HG03159 (cell line): ENCODE measurements around the gene TADA2B.

Source experiments
- ATAC-seq: cut with Tn5 transposase; IDR thresholded peaks from one replicate; pipeline ENCODE4 v1.9.1; 2021; ENCODE audit warnings: mild to moderate bottlenecking, moderate library complexity; ENCODE audit not compliant: unreplicated experiment

TADA2B gene

GRCh38 chr4:7017446-7018048 is 25.6 kb upstream of the TADA2B start:
- no peak for ATAC-seq

- no peak for ATAC-seq
Observed at GRCh38 chr4:7018281-7018680, 24.9 kb upstream of the TADA2B start.

- no peak for ATAC-seq
Observed at GRCh38 chr4:7019367-7019766, 23.8 kb upstream of the TADA2B start.

GRCh38 chr4:7020290-7020689 is 22.9 kb upstream of the TADA2B start:
- no peak for ATAC-seq

- ATAC-seq, result no peak
Observed at GRCh38 chr4:7020856-7021255, 22.3 kb upstream of the TADA2B start.

- ATAC-seq, result no peak
Observed at GRCh38 chr4:7021355-7021754, 21.8 kb upstream of the TADA2B start.

- ATAC-seq, result no peak
Observed at GRCh38 chr4:7021930-7022664, 21.1 kb upstream of the TADA2B start.

GRCh38 chr4:7023486-7023885 is 19.7 kb upstream of the TADA2B start:
- ATAC-seq, result no peak

- no peak for ATAC-seq
Observed at GRCh38 chr4:7023901-7024300, 19.3 kb upstream of the TADA2B start.

GRCh38 chr4:7024336-7024890 is 18.8 kb upstream of the TADA2B start:
- ATAC-seq, result no peak

- ATAC-seq, result no peak
Observed at GRCh38 chr4:7025040-7025602, 18.1 kb upstream of the TADA2B start.

- ATAC-seq, result no peak
Observed at GRCh38 chr4:7026107-7026506, 17.1 kb upstream of the TADA2B start.

GRCh38 chr4:7027284-7027683 is 15.9 kb upstream of the TADA2B start:
- ATAC-seq, result no peak

GRCh38 chr4:7027913-7028312 is 15.3 kb upstream of the TADA2B start:
- no peak for ATAC-seq

- no peak for ATAC-seq
Observed at GRCh38 chr4:7029212-7029611, 14.0 kb upstream of the TADA2B start.

- no peak for ATAC-seq
Observed at GRCh38 chr4:7029921-7030320, 13.3 kb upstream of the TADA2B start.

GRCh38 chr4:7030856-7031255 is 12.3 kb upstream of the TADA2B start:
- no peak for ATAC-seq

GRCh38 chr4:7031558-7032449 is 11.4 kb upstream of the TADA2B start:
- ATAC-seq, result no peak

- ATAC-seq, result no peak
Observed at GRCh38 chr4:7032596-7032995, 10.6 kb upstream of the TADA2B start.

GRCh38 chr4:7034262-7035081 is 8.7 kb upstream of the TADA2B start:
- ATAC-seq, result no peak
